Measurements from ENCODE around the gene INO80E. TPM values are rescaled to one million over a fixed set of nuclear protein-coding genes. Genes with fewer than 3 reads are reported as not detected.

Gene INO80E
- total RNA-seq, 1 experiment from 2014 or later, result 89.8 TPM

GRCh38 chr16:29950806-29951461 lies 45.1 kb upstream of the INO80E start:
- no peaks in the 10 kb centered on the region for H3K27me3 ChIP-seq (ENCODE audit: insufficient read depth, low read length)
- POLR2A ChIA-PET, result interaction anchor here (0.6 kb wide), 1 partner anchor 10 kb away, joined by 3 read pairs; no protein-coding TSS in a partner anchor

GRCh38 chr16:29951625-29952365 lies 44.2 kb upstream of the INO80E start:
- intact Hi-C loops (cut with micrococcal nuclease), result no loop called here
- Histone ChIP-seq H2AFZ (ENCODE audit: low read depth, low read length, poor library complexity, severe bottlenecking) (no peak overlapping the region), H4K20me1 (ENCODE audit: insufficient read depth) (no peaks in the 10 kb centered on the region), H3K9ac (ENCODE audit: low read length) (no peak overlapping the region), H3K79me2 (ENCODE audit: insufficient read depth, low read length) (no peaks in the 10 kb centered on the region), H3K9me3 (ENCODE audit: control insufficient read depth in 1 of 2, insufficient read depth in 1 of 2, low read depth in 1 of 2, low read length in 2 of 2) (no peaks in the 10 kb centered on the region), H3K36me3 (ENCODE audit: control insufficient read depth in 1 of 2, insufficient read depth in 2 of 2, low read length in 2 of 2) (no peaks in the 10 kb centered on the region), H3K4me2 (ENCODE audit: low read length) (no peak overlapping the region), H3K27me3 (ENCODE audit: insufficient read depth, low read length) (no peaks in the 10 kb centered on the region), H3K4me1 (ENCODE audit: control insufficient read depth in 1 of 2, insufficient read depth in 2 of 2, low read length in 2 of 2) (no peaks in the 10 kb centered on the region), H3K4me3 (replicated peaks in 1 of 2; ENCODE audit: low read depth in 1 of 2, low read length in 2 of 2) (no peak overlapping the region), H3K9me2 (ENCODE audit: insufficient read depth) (no peaks in the 10 kb centered on the region), H3K27ac (ENCODE audit: low read depth, low read length) (no peak overlapping the region)
- CTCF ChIA-PET, result no interaction called here
- POLR2A ChIA-PET, result no interaction called here
- BruUV-seq (replicated peaks), result no TSS peak
- RAD21 ChIA-PET (ENCODE audit: low non-redundant PET in 1 of 2, low total read pairs in 2 of 2, uncharacterized antibody in 2 of 2, unreplicated experiment in 2 of 2), result no interaction called here
- TF ChIP-seq ATF3 (IDR thresholded peaks at IDR 0.05), result no peak
- peak in 2 of 3 experiments; percentile 34 to 35; a peak in 2 of 6 replicates for TF ChIP-seq CTCF (IDR thresholded peaks at IDR 0.05 in 2 of 3, conservative IDR thresholded peaks at IDR 0.05 in 1 of 3; ENCODE audit: borderline replicate concordance in 1 of 3, insufficient read depth in 1 of 3, low read depth in 2 of 3, low read length in 2 of 3)
- DNase-seq (ENCODE audit: low read depth, low spot score) (no peak), ATAC-seq (peak; percentile 66)

More at GRCh38 chr16:29950806-29951461, 45.1 kb upstream of the INO80E start:
- intact Hi-C loops (cut with micrococcal nuclease), result no loop called here
- ChIA-PET CTCF (no interaction called here), RAD21 (ENCODE audit: low non-redundant PET in 1 of 2, low total read pairs in 2 of 2, uncharacterized antibody in 2 of 2, unreplicated experiment in 2 of 2) (no interaction called here)
- Histone ChIP-seq H3K4me3 (replicated peaks in 1 of 2; ENCODE audit: low read depth in 1 of 2, low read length in 2 of 2) (no peak overlapping the region), H3K9me3 (ENCODE audit: control insufficient read depth in 1 of 2, insufficient read depth in 1 of 2, low read depth in 1 of 2, low read length in 2 of 2) (no peaks in the 10 kb centered on the region), H3K36me3 (ENCODE audit: control insufficient read depth in 1 of 2, insufficient read depth in 2 of 2, low read length in 2 of 2) (no peaks in the 10 kb centered on the region), H3K9ac (ENCODE audit: low read length) (no peak overlapping the region), H3K4me1 (ENCODE audit: control insufficient read depth in 1 of 2, insufficient read depth in 2 of 2, low read length in 2 of 2) (peaks cover 4 to 5% of the 10 kb centered on the region in 2 experiments), H3K9me2 (ENCODE audit: insufficient read depth) (no peaks in the 10 kb centered on the region), H2AFZ (ENCODE audit: low read depth, low read length, poor library complexity, severe bottlenecking) (no peak overlapping the region), H3K27ac (ENCODE audit: low read depth, low read length) (no peak overlapping the region), H3K4me2 (ENCODE audit: low read length) (no peak overlapping the region), H4K20me1 (ENCODE audit: insufficient read depth) (no peaks in the 10 kb centered on the region), H3K79me2 (ENCODE audit: insufficient read depth, low read length) (no peaks in the 10 kb centered on the region)
- BruUV-seq (replicated peaks), result no TSS peak
- ATAC-seq (no peak), DNase-seq (ENCODE audit: low read depth, low spot score) (no peak)
- TF ChIP-seq SIN3A (IDR thresholded peaks at IDR 0.05; ENCODE audit: low read depth), result no peak
- no peak for TF ChIP-seq JUND (IDR thresholded peaks at IDR 0.05)
- TF ChIP-seq SRF (IDR thresholded peaks at IDR 0.05; ENCODE audit: low read depth), result no peak
- TF ChIP-seq RAD21 (IDR thresholded peaks at IDR 0.05; ENCODE audit: low read depth), result no peak
- no peak for TF ChIP-seq CEBPB (IDR thresholded peaks at IDR 0.05; ENCODE audit: low read depth)
- TF ChIP-seq SP1 (IDR thresholded peaks at IDR 0.05; ENCODE audit: low read depth), result no peak
- no peak for TF ChIP-seq MAX (IDR thresholded peaks at IDR 0.05)
- TF ChIP-seq POLR2A (IDR thresholded peaks at IDR 0.05; ENCODE audit: borderline replicate concordance, extremely low read depth, insufficient read depth, insufficient read length), result no peak
- TF ChIP-seq ZFX (IDR thresholded peaks at IDR 0.05), result no peak
- TF ChIP-seq ELF1 (IDR thresholded peaks at IDR 0.05; ENCODE audit: borderline replicate concordance, low read depth), result no peak
- no peak for TF ChIP-seq EZH2 (IDR thresholded peaks at IDR 0.05)
- TF ChIP-seq FOSL1 (IDR thresholded peaks at IDR 0.05; ENCODE audit: low read depth), result no peak

All from HCT116 (cell line).